COLO668 (cell line): Measurements from ENCODE around the gene INPP5A.
"Not testable (repeated sequence)": the region's sequence is repeated elsewhere in the genome, so short reads cannot be mapped to it uniquely, and the experiment has no call there.

Experiments
- DNase-seq: peaks from one replicate; lab custom pipeline; 2025; ENCODE audit not compliant: unreplicated experiment; lab: John Stamatoyannopoulos, UW

Gene INPP5A, protein sequence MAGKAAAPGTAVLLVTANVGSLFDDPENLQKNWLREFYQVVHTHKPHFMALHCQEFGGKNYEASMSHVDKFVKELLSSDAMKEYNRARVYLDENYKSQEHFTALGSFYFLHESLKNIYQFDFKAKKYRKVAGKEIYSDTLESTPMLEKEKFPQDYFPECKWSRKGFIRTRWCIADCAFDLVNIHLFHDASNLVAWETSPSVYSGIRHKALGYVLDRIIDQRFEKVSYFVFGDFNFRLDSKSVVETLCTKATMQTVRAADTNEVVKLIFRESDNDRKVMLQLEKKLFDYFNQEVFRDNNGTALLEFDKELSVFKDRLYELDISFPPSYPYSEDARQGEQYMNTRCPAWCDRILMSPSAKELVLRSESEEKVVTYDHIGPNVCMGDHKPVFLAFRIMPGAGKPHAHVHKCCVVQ

GRCh38 chr10:132537684-132538001 lies at the start of gene INPP5A:
Gene INPP5A, plus strand, starts transcription at chr10:132537787. Its CDS starts 310 bp downstream, at chr10:132538097.
- no peak for DNase-seq

DNA sequence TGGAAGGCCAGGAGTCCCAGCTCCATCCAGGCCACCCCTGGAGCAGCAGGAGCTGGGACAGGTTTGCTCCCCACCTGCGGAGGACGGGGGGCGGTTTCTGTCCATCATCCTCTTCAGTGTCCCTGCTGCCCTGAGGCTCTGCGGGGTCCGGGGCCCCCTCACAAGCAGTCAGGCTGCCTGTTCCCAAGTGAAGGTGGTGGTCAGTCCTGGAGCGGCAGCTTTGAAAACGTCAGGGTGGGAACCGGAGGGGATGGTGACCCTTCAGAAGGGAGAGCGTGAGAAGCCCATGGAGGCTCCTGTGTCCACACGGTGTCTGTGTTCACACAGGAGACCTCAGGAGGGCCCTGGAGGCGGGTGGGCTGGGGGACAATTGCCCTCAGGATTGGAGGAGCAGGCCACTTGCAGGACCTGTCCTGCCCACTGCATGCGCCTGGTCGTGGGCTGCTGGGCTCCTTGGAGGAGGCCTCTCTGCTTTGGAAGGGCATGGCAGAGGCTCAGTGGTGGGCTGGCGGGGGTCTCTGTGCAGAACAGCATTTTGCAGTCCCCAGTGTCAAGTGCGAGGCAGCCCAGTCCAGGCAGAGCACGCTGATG lies 49.3 kb upstream of the INPP5A start:
- no peak for DNase-seq

- DNase-seq: no peak
Observed at GRCh38 chr10:132489053-132489703, 48.4 kb upstream of the INPP5A start.

GRCh38 chr10:132489704-132490534 lies 47.7 kb upstream of the INPP5A start:
- DNase-seq: no peak

GRCh38 chr10:132491534-132491933 lies 46.1 kb upstream of the INPP5A start:
- not testable (repeated sequence) for DNase-seq

DNA sequence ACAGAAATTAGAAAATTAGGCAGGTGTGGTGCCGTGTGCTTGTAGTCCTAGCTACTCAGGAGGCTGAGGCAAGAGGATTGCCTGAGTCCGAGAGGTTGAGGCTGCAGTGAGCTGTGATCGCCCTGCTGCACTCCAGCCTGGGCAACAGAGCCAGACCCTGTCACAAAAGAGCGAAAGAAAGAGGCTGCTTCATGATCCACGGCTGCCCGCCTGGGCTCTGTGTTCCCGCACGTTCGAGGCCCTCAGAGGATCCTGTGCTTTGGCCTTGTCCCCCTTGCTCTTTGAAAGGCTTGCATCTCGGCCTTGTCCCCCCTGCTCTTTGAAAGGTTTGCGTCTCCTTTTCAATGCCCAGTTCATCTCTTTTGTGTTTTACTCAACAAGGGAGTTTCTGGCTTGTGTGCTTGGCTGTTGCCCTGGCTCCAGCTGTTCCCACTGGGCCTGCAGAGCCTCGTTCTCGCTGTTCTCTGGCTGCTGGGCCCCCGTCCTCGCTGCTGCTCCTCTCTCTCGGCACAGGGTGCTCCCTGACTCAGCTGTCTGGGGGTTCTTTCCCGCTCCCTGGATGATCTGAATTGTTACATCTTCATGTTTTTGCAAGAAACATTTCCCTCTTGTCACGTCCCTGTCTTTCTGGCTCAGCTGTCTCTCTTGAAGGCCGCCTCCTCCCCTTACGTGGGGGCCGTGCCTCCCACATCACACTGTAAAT lies 45.1 kb upstream of the INPP5A start:
- DNase-seq: no peak

- DNase-seq: no peak
Observed at GRCh38 chr10:132493246-132493755, 44.3 kb upstream of the INPP5A start.

DNA sequence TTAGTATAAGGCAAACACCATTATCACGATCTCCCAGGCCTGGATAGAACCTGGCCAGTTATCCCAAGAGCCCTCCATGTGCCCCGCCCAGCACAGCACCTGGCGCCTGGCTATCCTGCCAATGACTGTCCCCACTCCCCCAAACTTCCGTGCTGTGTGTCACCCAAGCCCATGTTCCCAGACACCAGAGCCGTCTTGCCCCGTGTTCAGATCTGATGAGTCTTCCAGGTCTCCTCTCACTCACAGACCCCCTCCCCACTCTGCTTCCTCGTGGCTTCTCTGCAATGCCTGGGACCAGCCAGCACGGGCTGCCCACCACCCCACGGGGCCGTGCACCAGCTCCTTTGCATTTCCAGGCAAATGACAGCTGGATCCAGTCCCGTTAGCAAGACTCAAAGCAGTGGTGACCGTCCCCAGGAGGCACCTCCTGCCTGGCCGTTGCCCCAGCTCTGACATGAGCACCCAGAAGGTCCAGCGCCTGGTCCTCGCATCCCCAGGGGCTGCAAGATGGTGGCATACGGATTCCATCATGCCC lies 43.8 kb upstream of the INPP5A start:
- no peak for DNase-seq

GRCh38 chr10:132494866-132495630 lies 42.5 kb upstream of the INPP5A start:
- no peak for DNase-seq

DNA sequence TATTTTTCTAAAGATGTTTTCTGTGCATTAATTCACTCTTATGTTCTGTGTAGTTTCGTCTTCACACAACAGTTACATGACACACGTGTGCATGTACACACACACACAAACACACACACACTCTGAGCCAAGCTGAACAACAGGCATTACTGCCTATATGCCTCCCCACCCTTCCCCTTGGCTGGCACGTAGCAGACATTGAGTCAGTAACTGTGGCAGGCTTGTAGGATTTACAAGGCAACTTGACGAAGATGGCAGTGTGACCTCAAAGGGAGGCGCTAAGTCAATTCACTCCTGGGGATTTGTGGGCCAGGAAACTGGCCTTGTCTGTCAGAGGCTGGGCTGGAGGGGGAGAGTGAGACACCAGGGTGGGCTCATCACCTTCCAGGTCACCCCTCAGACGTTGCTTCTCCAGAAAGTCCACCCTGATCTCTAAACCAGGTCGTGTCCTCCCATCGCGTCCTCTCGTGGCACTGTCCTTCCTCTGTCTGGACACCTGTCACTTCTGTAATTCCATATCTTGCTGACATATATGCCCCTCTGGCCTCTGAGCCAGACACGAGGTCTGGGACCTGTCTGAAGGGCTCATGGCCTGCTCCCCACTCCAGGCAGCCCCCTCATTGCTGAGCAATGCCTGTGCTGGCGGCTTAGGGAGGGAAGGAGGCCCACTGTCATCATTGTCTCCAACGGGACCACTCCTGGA lies 41.1 kb upstream of the INPP5A start:
- DNase-seq: no peak

- no peak for DNase-seq
Observed at GRCh38 chr10:132497063-132497680, 40.4 kb upstream of the INPP5A start.

DNA sequence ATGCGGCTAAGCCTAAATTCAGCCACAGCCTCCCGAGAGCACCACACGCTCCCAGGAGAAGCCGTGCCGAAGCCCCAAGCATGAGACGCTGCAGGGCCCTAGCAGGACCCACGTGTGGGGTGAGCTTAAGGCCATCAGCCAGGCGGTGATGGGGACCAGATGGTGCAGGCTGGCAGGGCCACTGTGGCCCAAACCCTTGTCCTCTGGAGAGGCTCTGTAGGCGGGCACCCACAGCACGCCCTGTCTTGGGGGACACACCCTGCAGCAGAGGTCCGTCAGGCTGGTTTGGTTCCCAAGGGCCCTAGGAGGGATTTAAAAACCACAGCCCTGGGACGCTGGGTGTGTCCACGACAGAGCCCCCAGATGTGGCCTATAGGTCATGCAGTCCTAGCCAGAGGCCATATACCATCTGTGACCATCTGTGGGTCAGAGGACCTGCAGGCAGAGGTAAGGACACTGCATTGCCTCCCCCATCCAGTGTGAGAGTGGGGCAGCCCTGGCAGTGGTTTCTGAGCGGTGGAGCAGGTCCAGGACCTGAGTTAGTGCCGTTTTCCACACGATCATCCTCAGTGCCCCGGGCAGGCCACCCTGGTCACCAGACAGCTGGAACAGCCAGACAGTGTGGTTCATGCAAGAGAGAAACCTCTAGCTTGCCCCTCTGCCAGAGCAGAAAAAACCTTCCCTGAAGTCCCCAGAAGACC lies 39.6 kb upstream of the INPP5A start:
- no peak for DNase-seq

DNA sequence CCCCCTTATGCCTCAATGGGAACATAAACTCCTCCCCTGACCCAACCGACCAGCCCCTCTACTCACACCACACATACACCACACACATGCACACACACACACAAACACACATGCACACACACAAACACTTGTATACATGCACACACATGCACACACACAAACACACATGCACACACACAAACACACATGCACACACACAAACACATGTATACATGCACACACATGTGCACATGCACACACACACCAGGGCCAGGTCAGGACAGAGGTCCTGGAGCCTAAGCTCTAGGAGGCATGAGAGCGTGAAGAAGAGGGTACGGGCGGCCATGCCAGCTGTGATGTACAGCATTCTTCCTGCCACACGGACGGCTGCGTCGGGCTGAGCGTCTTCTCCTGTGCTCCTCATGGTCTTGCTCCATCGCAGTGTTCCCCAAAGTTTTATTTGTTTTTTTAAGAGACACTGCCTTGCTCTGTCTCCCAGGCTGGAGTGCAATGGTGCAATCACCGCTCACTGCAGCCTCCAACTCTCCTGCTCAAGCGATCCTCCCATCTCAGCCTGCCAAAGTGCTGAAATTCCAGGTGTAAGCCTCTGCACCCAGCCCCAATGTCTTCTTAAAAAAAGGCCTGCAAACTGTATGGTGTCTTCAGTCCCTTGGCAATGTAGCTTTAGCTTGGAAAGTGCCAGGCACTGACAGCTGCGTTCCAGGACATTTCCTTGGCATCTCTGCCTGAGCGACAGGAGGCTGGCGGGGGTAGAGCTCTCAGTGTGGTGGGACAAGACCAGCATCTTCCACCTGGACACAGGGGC lies 38.8 kb upstream of the INPP5A start:
- no peak for DNase-seq

- DNase-seq: no peak
Observed at GRCh38 chr10:132499367-132499685, 38.3 kb upstream of the INPP5A start.

DNA sequence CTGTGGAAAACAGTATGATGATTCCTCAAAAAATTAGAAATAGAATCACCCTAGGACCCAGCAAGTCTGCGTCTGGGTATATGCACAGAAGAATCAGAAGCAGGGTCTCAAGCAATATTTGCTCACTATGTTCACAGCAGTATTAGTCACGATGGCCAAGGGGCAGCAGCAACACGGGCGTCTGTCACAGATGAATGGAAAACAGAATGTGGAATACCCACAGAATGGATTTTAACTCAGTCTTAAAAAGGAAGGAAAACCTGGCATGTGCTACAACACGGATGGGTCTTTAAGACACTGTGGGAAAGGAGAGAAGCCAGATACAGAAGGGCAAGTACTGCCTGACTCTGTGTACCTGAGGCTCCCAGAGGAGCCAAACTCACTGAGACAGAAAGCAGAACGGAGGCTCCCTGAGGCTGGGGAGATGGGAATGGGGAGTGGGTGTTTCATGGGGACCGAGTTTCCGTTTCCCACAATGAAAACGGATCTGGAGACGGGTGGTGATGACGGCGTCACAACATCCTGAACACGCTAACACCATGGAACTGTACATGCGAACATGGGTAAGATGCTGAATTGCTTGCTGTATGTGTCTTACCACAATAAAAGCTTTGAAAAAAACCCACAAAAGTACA lies 36.7 kb upstream of the INPP5A start:
- DNase-seq: no peak

DNA sequence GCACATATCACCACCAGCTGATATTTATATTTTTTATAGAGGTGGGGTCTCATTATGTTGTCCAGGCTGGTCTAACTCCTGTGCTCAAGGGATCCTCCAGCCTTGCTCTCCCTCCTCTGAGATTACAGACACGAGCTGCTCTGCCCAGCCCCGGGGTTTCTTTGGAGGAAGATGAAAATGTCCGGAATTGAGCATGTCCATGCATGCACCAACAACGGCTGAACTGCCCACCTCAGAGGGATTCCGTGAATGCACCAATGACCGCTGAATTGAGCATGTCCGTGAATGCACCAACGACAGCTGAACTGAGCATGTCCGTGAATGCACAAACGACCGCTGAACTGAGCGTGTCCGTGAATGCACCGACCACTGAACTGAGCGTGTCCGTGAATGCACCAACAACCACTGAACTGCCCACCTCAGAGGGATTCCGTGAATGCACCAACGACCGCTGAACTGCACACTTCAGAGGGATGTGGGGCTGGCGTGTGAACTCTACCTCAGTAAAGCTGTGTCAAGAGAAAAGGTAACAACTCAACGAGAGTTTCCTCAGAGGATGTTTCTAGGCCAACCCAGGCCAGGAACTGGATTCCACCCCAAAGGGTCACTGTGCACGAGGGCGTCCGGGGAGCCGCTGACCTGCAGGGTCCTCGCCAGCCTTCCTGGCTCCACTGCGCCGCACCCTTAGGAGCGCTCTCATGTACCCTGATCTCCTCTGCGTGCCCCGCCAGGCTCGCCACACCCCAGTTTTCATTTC lies 34.9 kb upstream of the INPP5A start:
- DNase-seq: no peak
